ENCODE data around the gene CERS6. TPM values are rescaled to one million over a fixed set of nuclear protein-coding genes. Genes with fewer than 3 reads are reported as not detected.

Gene CERS6
- total and polyA plus RNA-seq, 2 experiments from 2014 or later: 7.4 to 35.0 TPM

DNA sequence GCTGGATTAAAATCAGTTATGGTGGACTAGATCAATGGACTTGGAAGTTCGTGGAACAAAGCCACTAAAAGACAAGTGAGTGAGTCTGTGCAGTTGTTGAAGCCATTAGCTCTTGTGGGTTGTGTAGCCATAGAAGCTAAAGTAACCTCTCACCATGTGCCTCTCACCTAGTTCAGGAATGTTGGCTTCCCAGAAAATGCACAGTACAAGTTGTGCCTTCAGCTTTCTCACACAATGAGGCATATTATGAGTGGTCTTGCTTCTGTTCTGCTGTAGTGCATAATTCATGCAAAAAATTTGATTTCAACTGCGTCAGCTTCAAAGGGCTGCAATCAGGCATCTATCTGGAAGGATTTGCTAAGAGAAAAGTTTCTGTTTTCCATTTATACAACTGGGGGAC lies 26.2 kb downstream of the CERS6 start:
- H3K4me1 ChIP-seq (ENCODE audit: insufficient read depth): peaks cover 57% of the 10 kb centered on the region
- no peak overlapping the region for H3K4me2 ChIP-seq
- H3K79me2 ChIP-seq (replicated peaks; ENCODE audit: insufficient read depth): peaks cover 99% of the 10 kb centered on the region
- no peaks in the 10 kb centered on the region for H3K9me2 ChIP-seq (ENCODE audit: insufficient read depth)
- H2AFZ ChIP-seq: no peak overlapping the region
- no peaks in the 10 kb centered on the region for H3K36me3 ChIP-seq (ENCODE audit: insufficient read depth)
- no peak for TF ChIP-seq JUNB (IDR thresholded peaks at IDR 0.05; ENCODE audit: unreplicated experiment)
- TF ChIP-seq, protein P1, sequence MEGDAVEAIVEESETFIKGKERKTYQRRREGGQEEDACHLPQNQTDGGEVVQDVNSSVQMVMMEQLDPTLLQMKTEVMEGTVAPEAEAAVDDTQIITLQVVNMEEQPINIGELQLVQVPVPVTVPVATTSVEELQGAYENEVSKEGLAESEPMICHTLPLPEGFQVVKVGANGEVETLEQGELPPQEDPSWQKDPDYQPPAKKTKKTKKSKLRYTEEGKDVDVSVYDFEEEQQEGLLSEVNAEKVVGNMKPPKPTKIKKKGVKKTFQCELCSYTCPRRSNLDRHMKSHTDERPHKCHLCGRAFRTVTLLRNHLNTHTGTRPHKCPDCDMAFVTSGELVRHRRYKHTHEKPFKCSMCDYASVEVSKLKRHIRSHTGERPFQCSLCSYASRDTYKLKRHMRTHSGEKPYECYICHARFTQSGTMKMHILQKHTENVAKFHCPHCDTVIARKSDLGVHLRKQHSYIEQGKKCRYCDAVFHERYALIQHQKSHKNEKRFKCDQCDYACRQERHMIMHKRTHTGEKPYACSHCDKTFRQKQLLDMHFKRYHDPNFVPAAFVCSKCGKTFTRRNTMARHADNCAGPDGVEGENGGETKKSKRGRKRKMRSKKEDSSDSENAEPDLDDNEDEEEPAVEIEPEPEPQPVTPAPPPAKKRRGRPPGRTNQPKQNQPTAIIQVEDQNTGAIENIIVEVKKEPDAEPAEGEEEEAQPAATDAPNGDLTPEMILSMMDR (conservative IDR thresholded peaks at IDR 0.05; ENCODE audit: low read depth in 2 of 2): no peak
- TF ChIP-seq, protein P2, sequence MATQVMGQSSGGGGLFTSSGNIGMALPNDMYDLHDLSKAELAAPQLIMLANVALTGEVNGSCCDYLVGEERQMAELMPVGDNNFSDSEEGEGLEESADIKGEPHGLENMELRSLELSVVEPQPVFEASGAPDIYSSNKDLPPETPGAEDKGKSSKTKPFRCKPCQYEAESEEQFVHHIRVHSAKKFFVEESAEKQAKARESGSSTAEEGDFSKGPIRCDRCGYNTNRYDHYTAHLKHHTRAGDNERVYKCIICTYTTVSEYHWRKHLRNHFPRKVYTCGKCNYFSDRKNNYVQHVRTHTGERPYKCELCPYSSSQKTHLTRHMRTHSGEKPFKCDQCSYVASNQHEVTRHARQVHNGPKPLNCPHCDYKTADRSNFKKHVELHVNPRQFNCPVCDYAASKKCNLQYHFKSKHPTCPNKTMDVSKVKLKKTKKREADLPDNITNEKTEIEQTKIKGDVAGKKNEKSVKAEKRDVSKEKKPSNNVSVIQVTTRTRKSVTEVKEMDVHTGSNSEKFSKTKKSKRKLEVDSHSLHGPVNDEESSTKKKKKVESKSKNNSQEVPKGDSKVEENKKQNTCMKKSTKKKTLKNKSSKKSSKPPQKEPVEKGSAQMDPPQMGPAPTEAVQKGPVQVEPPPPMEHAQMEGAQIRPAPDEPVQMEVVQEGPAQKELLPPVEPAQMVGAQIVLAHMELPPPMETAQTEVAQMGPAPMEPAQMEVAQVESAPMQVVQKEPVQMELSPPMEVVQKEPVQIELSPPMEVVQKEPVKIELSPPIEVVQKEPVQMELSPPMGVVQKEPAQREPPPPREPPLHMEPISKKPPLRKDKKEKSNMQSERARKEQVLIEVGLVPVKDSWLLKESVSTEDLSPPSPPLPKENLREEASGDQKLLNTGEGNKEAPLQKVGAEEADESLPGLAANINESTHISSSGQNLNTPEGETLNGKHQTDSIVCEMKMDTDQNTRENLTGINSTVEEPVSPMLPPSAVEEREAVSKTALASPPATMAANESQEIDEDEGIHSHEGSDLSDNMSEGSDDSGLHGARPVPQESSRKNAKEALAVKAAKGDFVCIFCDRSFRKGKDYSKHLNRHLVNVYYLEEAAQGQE (IDR thresholded peaks at IDR 0.05; ENCODE audit: unreplicated experiment): no peak
- TF ChIP-seq STAT1 (IDR thresholded peaks at IDR 0.05; ENCODE audit: unreplicated experiment): no peak
- TF ChIP-seq EZH2 (IDR thresholded peaks at IDR 0.05; ENCODE audit: low read depth, unreplicated experiment): no peak
- TF ChIP-seq, protein P3, sequence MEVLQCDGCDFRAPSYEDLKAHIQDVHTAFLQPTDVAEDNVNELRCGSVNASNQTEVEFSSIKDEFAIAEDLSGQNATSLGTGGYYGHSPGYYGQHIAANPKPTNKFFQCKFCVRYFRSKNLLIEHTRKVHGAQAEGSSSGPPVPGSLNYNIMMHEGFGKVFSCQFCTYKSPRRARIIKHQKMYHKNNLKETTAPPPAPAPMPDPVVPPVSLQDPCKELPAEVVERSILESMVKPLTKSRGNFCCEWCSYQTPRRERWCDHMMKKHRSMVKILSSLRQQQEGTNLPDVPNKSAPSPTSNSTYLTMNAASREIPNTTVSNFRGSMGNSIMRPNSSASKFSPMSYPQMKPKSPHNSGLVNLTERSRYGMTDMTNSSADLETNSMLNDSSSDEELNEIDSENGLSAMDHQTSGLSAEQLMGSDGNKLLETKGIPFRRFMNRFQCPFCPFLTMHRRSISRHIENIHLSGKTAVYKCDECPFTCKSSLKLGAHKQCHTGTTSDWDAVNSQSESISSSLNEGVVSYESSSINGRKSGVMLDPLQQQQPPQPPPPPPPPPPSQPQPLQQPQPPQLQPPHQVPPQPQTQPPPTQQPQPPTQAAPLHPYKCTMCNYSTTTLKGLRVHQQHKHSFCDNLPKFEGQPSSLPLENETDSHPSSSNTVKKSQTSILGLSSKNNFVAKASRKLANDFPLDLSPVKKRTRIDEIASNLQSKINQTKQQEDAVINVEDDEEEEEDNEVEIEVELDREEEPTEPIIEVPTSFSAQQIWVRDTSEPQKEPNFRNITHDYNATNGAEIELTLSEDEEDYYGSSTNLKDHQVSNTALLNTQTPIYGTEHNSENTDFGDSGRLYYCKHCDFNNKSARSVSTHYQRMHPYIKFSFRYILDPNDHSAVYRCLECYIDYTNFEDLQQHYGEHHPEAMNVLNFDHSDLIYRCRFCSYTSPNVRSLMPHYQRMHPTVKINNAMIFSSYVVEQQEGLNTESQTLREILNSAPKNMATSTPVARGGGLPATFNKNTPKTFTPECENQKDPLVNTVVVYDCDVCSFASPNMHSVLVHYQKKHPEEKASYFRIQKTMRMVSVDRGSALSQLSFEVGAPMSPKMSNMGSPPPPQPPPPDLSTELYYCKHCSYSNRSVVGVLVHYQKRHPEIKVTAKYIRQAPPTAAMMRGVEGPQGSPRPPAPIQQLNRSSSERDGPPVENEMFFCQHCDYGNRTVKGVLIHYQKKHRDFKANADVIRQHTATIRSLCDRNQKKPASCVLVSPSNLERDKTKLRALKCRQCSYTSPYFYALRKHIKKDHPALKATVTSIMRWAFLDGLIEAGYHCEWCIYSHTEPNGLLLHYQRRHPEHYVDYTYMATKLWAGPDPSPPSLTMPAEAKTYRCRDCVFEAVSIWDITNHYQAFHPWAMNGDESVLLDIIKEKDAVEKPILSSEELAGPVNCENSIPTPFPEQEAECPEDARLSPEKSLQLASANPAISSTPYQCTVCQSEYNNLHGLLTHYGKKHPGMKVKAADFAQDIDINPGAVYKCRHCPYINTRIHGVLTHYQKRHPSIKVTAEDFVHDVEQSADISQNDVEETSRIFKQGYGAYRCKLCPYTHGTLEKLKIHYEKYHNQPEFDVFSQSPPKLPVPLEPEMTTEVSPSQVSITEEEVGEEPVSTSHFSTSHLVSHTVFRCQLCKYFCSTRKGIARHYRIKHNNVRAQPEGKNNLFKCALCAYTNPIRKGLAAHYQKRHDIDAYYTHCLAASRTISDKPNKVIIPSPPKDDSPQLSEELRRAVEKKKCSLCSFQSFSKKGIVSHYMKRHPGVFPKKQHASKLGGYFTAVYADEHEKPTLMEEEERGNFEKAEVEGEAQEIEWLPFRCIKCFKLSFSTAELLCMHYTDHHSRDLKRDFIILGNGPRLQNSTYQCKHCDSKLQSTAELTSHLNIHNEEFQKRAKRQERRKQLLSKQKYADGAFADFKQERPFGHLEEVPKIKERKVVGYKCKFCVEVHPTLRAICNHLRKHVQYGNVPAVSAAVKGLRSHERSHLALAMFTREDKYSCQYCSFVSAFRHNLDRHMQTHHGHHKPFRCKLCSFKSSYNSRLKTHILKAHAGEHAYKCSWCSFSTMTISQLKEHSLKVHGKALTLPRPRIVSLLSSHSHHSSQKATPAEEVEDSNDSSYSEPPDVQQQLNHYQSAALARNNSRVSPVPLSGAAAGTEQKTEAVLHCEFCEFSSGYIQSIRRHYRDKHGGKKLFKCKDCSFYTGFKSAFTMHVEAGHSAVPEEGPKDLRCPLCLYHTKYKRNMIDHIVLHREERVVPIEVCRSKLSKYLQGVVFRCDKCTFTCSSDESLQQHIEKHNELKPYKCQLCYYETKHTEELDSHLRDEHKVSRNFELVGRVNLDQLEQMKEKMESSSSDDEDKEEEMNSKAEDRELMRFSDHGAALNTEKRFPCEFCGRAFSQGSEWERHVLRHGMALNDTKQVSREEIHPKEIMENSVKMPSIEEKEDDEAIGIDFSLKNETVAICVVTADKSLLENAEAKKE (CRISPR knock-in tag; IDR thresholded peaks at IDR 0.05): no peak
- TF ChIP-seq ETS1 (IDR thresholded peaks at IDR 0.05): no peak
- no peak for TF ChIP-seq CREB1 (CRISPR knock-in tag; IDR thresholded peaks at IDR 0.05; ENCODE audit: low read depth)
- no peak for TF ChIP-seq ZNF114 (CRISPR knock-in tag; IDR thresholded peaks at IDR 0.05)
- H3K4me3 Mint-ChIP-seq: no peak overlapping the region
- H3K27ac ChIP-seq (ENCODE audit: low read depth): 0 out of 2 replicates have a peak overlapping the region, but pooled peaks have one; percentile 34
- no peaks in the 10 kb centered on the region for H3K27me3 ChIP-seq (ENCODE audit: insufficient read depth)
- no peak for DNase-seq (ENCODE audit: low spot score)
- no peak for ATAC-seq
- H3F3A ChIP-seq (replicated peaks; ENCODE audit: low read depth): no peaks in the 10 kb centered on the region
- H4K20me1 ChIP-seq (replicated peaks; ENCODE audit: insufficient read depth): peaks cover 4% of the 10 kb centered on the region
- H3K9me3 Mint-ChIP-seq: 0 out of 3 replicates have a peak, but pooled peaks cover 6% of the 10 kb centered on the region
- peaks cover 4% of the 10 kb centered on the region; the same call in 1 of the 3 replicates for H3K36me3 Mint-ChIP-seq (ENCODE audit: low read depth)
- H3K27ac Mint-ChIP-seq: no peak overlapping the region
- peaks cover 7% of the 10 kb centered on the region for H3K27me3 Mint-ChIP-seq (ENCODE audit: insufficient read depth, low read depth, poor library complexity)
- H3K4me3 ChIP-seq: no peak overlapping the region
- peaks cover 61% of the 10 kb centered on the region for H3K4me1 Mint-ChIP-seq
